ENCODE results near the gene GDPGP1.
A peak's percentile ranks its signal among the peaks of the same experiment; 100 is the strongest.

Gene GDPGP1

GRCh38 chr15:90205050-90205848, 28.8 kb upstream of the GDPGP1 start:
- DNase-seq = peak; percentile 56 to 73

- no peak for DNase-seq
Observed at GRCh38 chr15:90205886-90206285, 28.1 kb upstream of the GDPGP1 start.

GRCh38 chr15:90207252-90207651, 26.8 kb upstream of the GDPGP1 start:
- DNase-seq = no peak

- no peak for DNase-seq
Observed at GRCh38 chr15:90208356-90208755, 25.7 kb upstream of the GDPGP1 start.

- DNase-seq = no peak
Observed at GRCh38 chr15:90209591-90209990, 24.4 kb upstream of the GDPGP1 start.

GRCh38 chr15:90210593-90210992, 23.4 kb upstream of the GDPGP1 start:
- DNase-seq = no peak

- no peak for DNase-seq
Observed at GRCh38 chr15:90211009-90211408, 23.0 kb upstream of the GDPGP1 start.

GRCh38 chr15:90211440-90212143, 22.4 kb upstream of the GDPGP1 start:
- no peak for DNase-seq

- DNase-seq = no peak
Observed at GRCh38 chr15:90212221-90213098, 21.5 kb upstream of the GDPGP1 start.

GRCh38 chr15:90213122-90213817, 20.7 kb upstream of the GDPGP1 start:
- DNase-seq = peak; percentile 86 to 89

- peak; percentile 80 to 81 for DNase-seq
Observed at GRCh38 chr15:90213818-90214204, 20.2 kb upstream of the GDPGP1 start.

- DNase-seq = peak in 1 of 2 experiments; percentile 8
Observed at GRCh38 chr15:90214553-90215196, 19.3 kb upstream of the GDPGP1 start.

- no peak for DNase-seq
Observed at GRCh38 chr15:90217671-90218394, 16.2 kb upstream of the GDPGP1 start.

- DNase-seq = peak; percentile 12 to 46
Observed at GRCh38 chr15:90219421-90220141, 14.4 kb upstream of the GDPGP1 start.

- DNase-seq = peak; percentile 81 to 93
Observed at GRCh38 chr15:90221246-90221900, 12.6 kb upstream of the GDPGP1 start.

GRCh38 chr15:90222547-90222946, 11.5 kb upstream of the GDPGP1 start:
- DNase-seq = no peak

- DNase-seq = no peak
Observed at GRCh38 chr15:90223441-90224165, 10.4 kb upstream of the GDPGP1 start.

GRCh38 chr15:90225047-90225446, 9.0 kb upstream of the GDPGP1 start:
- no peak for DNase-seq

- DNase-seq = no peak
Observed at GRCh38 chr15:90225504-90226234, 8.3 kb upstream of the GDPGP1 start.
